Stimulated activated CD8-positive, alpha-beta memory T cell treated with anti-CD3 and anti-CD28 coated beads, Interleukin-15, amount 100 ng/mL, for 48 hours (primary cell): Measurements from ENCODE around the gene SDK2.

Source experiments
- DNase-seq, 2 donors: peaks; one replicate each; pipeline ENCODE4 v3.0.0-alpha.2; 2020; ENCODE audit warnings: low read depth in 2 of 2

SDK2 gene

DNA sequence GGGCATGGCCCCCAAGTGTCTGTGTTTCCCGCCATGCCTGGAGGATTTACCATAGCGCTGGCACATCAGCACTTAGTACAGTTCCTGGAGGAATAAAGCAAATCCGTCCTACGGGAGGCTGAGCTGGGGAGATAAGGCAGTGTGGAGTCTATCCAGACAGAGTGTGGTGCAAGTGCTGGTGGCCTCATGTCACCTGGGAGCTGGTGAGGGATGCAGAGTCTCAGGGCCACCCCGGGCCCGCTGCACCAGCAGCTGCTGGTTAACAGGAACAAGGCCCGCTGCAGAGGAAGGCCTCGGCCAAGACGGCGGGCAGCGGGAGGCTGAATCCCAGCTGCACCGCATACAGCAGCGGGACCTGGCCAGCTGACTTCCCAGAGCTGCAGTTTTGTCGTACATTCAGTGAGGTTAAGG is 275.1 kb downstream of the SDK2 start:
- no peak for DNase-seq

- no peak for DNase-seq
These were observed 276.1 kb downstream of the SDK2 start for GRCh38 chr17:73368085-73368631.

DNA sequence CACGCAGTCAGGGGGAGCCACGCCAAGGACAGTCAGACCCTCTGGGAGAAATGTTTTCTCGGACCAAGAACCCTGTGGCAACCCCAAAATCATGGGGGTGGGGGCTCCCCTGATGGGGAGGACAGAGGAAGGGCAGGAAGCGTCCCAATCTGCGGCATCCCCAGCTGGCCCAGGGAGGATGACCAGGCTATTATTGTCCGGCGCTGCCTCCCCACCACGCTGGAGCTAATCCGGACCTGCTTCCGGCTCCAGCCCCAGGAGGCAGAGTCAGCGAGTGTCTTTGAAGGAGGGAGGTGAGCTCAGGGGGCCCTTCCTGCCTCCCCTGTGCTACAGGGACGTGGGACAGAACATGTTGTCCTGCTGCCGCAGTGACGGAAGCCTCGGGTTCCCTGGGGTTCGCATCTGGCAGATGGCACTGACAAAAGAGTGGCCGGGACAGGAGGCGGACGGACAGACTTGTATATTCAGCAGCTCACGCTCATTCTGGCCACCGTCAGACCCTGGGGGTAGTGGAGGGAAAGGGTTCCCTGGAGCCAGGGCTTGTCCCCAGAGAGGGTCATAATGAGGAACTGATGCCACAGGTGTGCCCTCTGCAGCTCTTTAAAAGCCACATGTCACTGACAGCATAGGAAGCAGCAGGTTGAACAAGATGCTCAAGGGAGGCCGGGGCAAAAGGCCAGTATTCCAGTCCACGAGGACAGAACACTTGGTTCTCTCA is 278.2 kb downstream of the SDK2 start:
- DNase-seq: no peak

DNA sequence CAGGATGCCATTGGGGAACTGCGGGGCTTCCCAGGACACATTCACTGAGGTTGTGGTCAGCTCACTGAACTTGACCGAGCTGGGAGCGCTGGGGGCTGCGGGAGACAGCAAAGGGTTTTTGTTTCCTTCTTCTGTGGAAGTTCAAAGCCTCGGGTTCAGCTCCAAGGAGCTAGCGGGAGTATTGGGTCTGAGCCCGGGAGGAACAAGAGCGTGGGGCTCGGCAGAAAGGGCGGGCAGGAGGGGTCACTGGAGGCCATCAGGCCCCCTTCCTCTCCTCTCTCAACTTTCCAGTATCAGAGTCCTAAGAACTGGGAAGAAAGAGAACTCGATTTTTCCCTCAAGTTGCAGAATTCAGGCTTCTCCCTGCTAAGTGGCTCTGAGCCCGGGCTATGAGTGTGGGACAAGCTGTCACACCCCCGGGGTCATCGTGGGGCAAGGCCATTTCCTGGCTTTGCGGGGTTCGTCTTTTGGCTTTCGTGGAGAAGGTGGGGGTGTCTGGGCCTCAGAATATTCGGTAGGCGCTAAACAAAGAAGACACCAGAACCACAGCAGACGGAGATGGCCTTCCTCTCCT is 278.9 kb downstream of the SDK2 start:
- DNase-seq: no peak

- DNase-seq: no peak
These were observed 280.1 kb downstream of the SDK2 start for GRCh38 chr17:73364155-73364522.

DNA sequence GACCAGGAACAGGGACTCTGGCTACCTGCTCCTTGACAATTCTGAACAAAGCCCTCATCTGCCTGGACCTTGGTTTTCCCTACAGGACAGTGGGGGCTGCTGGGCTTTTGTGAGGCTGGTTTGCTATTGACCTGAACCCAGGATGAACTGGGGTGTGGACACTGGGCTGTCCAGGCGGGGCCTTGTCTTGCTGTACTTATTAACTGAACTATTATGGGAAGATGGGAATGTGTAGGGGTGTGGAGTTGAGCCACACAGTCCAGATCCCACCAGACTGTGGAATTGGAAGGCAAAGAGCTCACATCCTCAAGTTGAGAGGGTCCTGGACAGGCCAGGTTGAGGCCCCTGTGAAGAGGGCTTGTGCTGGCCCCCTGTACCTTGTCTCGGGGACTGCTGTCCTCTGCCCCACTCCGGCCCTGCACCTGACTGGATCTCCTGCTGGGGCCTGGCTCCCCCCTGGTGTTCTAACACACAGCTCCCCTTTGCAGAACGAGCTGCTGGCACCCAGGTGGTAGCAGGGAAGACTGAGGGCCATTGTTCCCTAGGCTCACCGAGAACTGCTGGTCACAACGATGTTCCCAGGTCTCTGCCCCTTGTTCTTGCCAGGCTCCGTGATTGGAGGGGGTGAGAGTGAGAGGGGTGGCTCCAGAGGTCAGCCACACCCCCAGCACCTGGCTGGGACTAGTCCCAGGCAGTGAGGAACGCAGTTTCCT is 280.6 kb downstream of the SDK2 start:
- no peak for DNase-seq

DNA sequence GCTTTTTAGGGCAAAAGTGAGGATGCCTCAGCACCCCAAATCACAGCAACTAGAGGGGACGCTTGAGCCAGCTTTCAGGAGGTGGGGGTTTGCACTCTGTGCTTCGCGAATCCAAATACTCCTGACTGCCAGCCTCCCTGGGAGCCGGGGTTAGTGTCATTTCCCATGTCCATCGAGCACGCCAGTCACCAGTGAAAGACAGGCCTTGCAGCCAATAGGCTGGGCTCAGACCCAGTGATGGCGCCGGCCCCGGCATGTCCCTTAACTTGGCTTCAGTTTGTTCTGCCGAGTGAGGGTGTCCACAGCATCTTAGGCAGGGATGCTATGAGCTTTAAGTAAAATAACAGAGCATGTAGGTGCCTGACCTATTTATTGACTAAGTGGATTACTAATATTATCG is 281.5 kb downstream of the SDK2 start:
- no peak for DNase-seq

- DNase-seq: no peak
These were observed 283.1 kb downstream of the SDK2 start for GRCh38 chr17:73360961-73361761.

- DNase-seq: no peak
These were observed 284.2 kb downstream of the SDK2 start for GRCh38 chr17:73359987-73360410.

GRCh38 chr17:73359352-73359751 is 284.9 kb downstream of the SDK2 start:
- DNase-seq: no peak

- DNase-seq: no peak
These were observed 285.6 kb downstream of the SDK2 start for GRCh38 chr17:73358668-73359067.

GRCh38 chr17:73357981-73358380 is 286.3 kb downstream of the SDK2 start:
- DNase-seq: no peak

GRCh38 chr17:73357318-73357717 is 286.9 kb downstream of the SDK2 start:
- no peak for DNase-seq

DNA sequence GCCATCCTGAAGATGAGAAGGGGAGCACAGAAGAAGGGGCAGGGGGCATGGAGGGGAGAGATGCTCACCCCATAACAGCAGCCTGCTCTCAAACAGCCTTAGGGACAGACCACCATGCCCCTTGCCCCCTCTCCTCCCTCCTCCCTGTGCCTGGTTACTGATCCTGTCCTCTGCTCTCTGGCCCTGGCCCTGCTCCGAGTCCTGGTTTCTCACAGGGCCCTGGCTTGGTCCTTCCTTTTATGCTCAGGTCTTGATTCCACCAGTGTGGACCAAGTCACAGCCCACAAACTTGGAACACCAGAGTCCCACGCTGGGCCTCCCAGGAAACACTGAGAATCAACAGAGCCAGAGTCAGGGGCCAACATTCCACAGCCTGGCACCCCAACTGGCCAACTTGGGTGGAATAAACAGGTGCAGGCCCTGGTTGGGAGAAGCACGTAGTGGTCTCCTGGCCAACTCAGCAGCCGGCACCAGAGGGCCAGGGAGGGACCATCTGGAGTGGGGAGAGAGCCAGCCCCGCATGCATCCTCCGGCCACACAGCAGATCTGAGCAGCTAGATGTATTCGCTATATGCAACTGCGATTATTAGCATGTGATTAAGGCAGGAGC is 287.6 kb downstream of the SDK2 start:
- no peak for DNase-seq

DNA sequence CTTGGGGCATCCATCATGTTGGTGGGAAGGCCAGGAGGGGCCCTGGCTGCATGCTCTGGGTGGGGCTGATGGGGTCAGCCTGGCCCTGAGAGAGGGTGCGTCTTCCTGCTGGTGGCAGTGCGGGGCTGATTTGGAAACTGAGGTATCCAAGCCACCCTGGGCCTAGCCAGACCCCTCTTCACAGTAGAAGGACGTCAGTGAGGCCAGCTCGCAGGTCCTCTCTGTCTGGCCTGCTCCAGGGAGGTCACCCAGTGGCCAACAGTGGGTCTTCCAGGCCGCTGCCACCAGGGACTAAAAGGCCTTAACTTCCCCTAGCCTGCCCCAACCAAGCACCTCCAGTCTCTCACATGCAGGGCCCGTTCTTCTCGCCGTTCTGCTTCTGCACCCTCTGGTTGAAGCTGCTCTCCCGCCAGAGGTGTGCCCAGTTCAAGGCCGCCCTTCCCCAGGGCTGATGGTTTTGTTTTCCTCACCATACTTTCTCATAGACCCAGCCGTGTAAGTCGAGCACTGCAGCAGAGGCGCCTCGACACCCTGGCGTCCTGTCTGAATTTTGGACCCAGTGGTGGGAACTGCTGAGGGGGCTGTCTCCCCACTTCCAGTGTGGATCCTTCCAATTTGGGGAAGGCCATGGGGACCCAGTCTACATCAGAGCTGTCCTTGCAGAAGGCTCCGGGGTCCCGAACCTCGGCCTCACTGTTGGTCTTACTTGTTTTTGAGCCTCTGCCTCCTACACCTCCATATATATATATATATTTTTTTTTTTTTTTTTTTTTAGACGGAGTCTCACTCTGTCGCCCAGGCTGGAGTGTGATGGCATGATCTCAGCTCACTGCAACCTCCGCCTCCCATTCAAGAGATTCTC is 289.6 kb downstream of the SDK2 start:
- DNase-seq: no peak

DNA sequence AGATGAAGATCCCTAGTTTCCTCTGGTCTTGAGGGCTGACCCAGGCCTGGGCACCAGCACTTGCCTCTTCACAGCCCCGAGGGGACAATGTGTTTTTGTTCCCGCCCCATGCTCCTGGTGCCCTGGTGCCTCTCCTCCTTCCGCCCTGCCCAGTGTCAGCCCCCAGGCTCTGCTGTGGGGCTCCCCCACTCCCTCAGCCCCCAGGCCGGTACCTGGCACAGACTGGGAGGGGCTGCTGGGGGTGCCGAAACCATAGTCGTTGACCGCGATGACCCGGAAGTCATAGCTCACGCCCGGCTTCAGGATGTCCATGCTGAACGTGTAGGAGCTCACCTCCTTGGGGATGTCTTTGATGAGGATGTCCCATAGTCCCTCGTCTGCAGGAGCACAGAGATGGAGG is 292.0 kb downstream of the SDK2 start:
- no peak for DNase-seq

GRCh38 chr17:73351764-73352163 is 292.5 kb downstream of the SDK2 start:
- DNase-seq: no peak

GRCh38 chr17:73350864-73351263 is 293.4 kb downstream of the SDK2 start:
- DNase-seq: no peak

DNA sequence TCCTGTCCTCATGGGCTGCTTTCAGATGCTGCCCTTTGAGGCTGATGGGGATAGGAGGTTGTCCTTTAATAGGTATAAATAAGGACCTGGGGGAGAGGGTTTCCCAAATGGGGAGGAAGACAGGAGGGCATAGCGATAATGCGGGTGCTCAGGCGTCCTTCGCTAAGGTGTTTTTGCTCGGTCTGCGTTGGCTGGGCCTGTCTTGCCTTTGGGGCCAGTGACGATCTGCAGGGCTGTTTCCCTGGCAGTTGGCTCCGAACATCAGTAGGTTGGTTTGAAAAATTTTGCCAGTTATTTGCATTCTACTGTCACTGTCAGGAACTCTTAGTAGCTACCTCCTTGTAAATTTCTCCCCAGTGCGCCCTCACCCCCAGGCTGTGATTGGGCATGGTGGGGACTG is 294.6 kb downstream of the SDK2 start:
- DNase-seq: no peak

- no peak for DNase-seq
These were observed 295.1 kb downstream of the SDK2 start for GRCh38 chr17:73349138-73349537.

- no peak for DNase-seq
These were observed 295.5 kb downstream of the SDK2 start for GRCh38 chr17:73348829-73349095.
